Thyroid gland (tissue), 4 donors: Measurements from ENCODE around the gene GALNT2. TPM values are rescaled to one million over a fixed set of nuclear protein-coding genes. Genes with fewer than 3 reads are reported as not detected.

Experiments used
- DNase-seq, 2 donors: peaks; one replicate each; pipeline ENCODE4 v3.0.0-alpha.2; 2019
- H3K27ac ChIP-seq, 3 donors: fragments of 200-600 bp; sonication (generic); 1 replicate in 2 of 3; 2 replicates in 1 of 3; pipeline ENCODE4 v1.5.1; 2016 to 2019; ENCODE audit warnings: mild to moderate bottlenecking in 1 of 3, moderate library complexity in 1 of 3
- H3K27me3 ChIP-seq: fragments of 200-600 bp; sonication (generic); one replicate; pipeline ENCODE4 v1.5.1; 2019
- H3K36me3 ChIP-seq, 2 donors: fragments of 200-600 bp; sonication (generic); one replicate each; pipeline ENCODE4 v1.5.1; 2016 to 2019
- H3K4me1 ChIP-seq, 2 donors: fragments of 200-600 bp; sonication (generic); one replicate each; pipeline ENCODE4 v1.5.1; 2017 to 2019
- H3K4me3 ChIP-seq, 3 donors: fragments of 200-600 bp; sonication (generic); replicated peaks in 1 of 3; 1 replicate in 2 of 3; 2 replicates in 1 of 3; pipeline ENCODE4 v1.5.1; 2016; ENCODE audit warnings: mild to moderate bottlenecking in 1 of 3
- H3K9me3 ChIP-seq: fragments of 200-600 bp; sonication (generic); one replicate; pipeline ENCODE4 v1.5.1; 2017
- CTCF ChIP-seq, 6 experiments: fragments of 200-600 bp in 3 of 6; fragments of 450-650 bp in 3 of 6; sonication (generic) in 3 of 6; IDR thresholded peaks; one replicate each; pipeline ENCODE4 v1.5.1; 2016 to 2019; ENCODE audit warnings: antibody characterized with exemption in 6 of 6, mild to moderate bottlenecking in 2 of 6, inconsistent platforms in 1 of 6, moderate library complexity in 1 of 6
- POLR2A ChIP-seq, 2 donors: fragments of 450-650 bp; IDR thresholded peaks; one replicate each; pipeline ENCODE4 v1.6.1; 2017; ENCODE audit warnings: antibody characterized with exemption in 2 of 2, mild to moderate bottlenecking in 2 of 2, moderate library complexity in 1 of 2
- WGBS, 2 donors: methylation state at CpG; one replicate each; pipeline ENCODE4 v1.1.5; 2017; 5-methylcytosine and 5-hydroxymethylcytosine counted together
- intact Hi-C: fragments of 100-400 bp; cut with DNase I; formaldehyde crosslinking; loops from one replicate; pipeline ENCODE4 v1.15.1; 2023
- total RNA-seq, 4 donors: library from RNA; depleted of rRNA; stranded (reverse); fragments of >200 nt; gene quantifications; one replicate each; pipeline ENCODE4 v1.2.3, GENCODE V29; 2016

GALNT2 gene
- total RNA-seq, 4 donors from 2014 or later = 26.2 to 48.9 (median 42.3) TPM

GRCh38 chr1:230169454-230170152 is 102.6 kb downstream of the GALNT2 start:
- Histone ChIP-seq H3K4me1 (peaks cover 0 to 10% of the 10 kb centered on the region in 2 donors), H3K36me3 (no peaks in the 10 kb centered on the region), H3K27ac (peak overlapping the region in 2 of 3 donors; percentile 67 to 74), H3K27me3 (no peaks in the 10 kb centered on the region), H3K9me3 (no peaks in the 10 kb centered on the region), H3K4me3 (no peak overlapping the region)
- TF ChIP-seq CTCF (IDR thresholded peaks at IDR 0.05) (no peak), POLR2A (IDR thresholded peaks at IDR 0.05) (no peak)
- WGBS, 2 donors = 82 to 84% methylated on average over 8 of the region's 8 CpGs
- no peak for DNase-seq
- intact Hi-C loops = no loop called here

GRCh38 chr1:230170153-230170547 is 103.1 kb downstream of the GALNT2 start:
- 78 to 86% methylated on average over 1 of the region's 1 CpG for WGBS, 2 donors
- H3K4me1 ChIP-seq = peaks cover 0 to 10% of the 10 kb centered on the region in 2 donors
- no peak for DNase-seq
- intact Hi-C loops = no loop called here
- TF ChIP-seq CTCF (IDR thresholded peaks at IDR 0.05) = no peak
- TF ChIP-seq POLR2A (IDR thresholded peaks at IDR 0.05) = no peak
- H3K9me3 ChIP-seq = no peaks in the 10 kb centered on the region
- no peaks in the 10 kb centered on the region for H3K36me3 ChIP-seq
- H3K27ac ChIP-seq = peak overlapping the region in 2 of 3 donors; percentile 67 to 74
- H3K27me3 ChIP-seq = no peaks in the 10 kb centered on the region
- no peak overlapping the region for H3K4me3 ChIP-seq

GRCh38 chr1:230170622-230171021 is 103.6 kb downstream of the GALNT2 start:
- intact Hi-C loops = no loop called here
- no peaks in the 10 kb centered on the region for H3K27me3 ChIP-seq
- WGBS, 2 donors = 96% methylated on average over 2 of the region's 2 CpGs
- no peak for DNase-seq
- TF ChIP-seq CTCF (IDR thresholded peaks at IDR 0.05) (no peak), POLR2A (IDR thresholded peaks at IDR 0.05) (no peak)
- H3K4me3 ChIP-seq = no peak overlapping the region
- no peaks in the 10 kb centered on the region for H3K36me3 ChIP-seq
- peaks cover 0 to 10% of the 10 kb centered on the region in 2 donors for H3K4me1 ChIP-seq
- peak overlapping the region in 2 of 3 donors; percentile 67 to 74 for H3K27ac ChIP-seq
- no peaks in the 10 kb centered on the region for H3K9me3 ChIP-seq

- Histone ChIP-seq H3K9me3 (no peaks in the 10 kb centered on the region), H3K36me3 (no peaks in the 10 kb centered on the region), H3K4me3 (no peak overlapping the region), H3K4me1 (peaks cover 0 to 10% of the 10 kb centered on the region in 2 donors), H3K27me3 (no peaks in the 10 kb centered on the region), H3K27ac (no peak overlapping the region)
- no peak for DNase-seq
- intact Hi-C loops = no loop called here
- 83 to 96% methylated on average over 5 of the region's 5 CpGs for WGBS, 2 donors
- no peak for TF ChIP-seq CTCF (IDR thresholded peaks at IDR 0.05)
- no peak for TF ChIP-seq POLR2A (IDR thresholded peaks at IDR 0.05)
Observed at GRCh38 chr1:230171356-230172015, 104.4 kb downstream of the GALNT2 start.

GRCh38 chr1:230172016-230172537 is 105.0 kb downstream of the GALNT2 start:
- intact Hi-C loops = no loop called here
- H3K36me3 ChIP-seq = no peaks in the 10 kb centered on the region
- H3K27me3 ChIP-seq = no peaks in the 10 kb centered on the region
- no peak for DNase-seq
- WGBS, 2 donors = 90 to 91% methylated on average over 7 of the region's 7 CpGs
- peaks cover 0 to 10% of the 10 kb centered on the region in 2 donors for H3K4me1 ChIP-seq
- TF ChIP-seq CTCF (IDR thresholded peaks at IDR 0.05) (no peak), POLR2A (IDR thresholded peaks at IDR 0.05) (no peak)
- H3K9me3 ChIP-seq = no peaks in the 10 kb centered on the region
- no peak overlapping the region for H3K4me3 ChIP-seq
- H3K27ac ChIP-seq = no peak overlapping the region
